Activated naive CD8-positive, alpha-beta T cell treated with anti-CD3 and anti-CD28 coated beads, Interleukin-2, amount 50 U/mL, for 24 hours (primary cell): ENCODE measurements around the gene BHLHE23.

Experiments used
- ATAC-seq: fragments of 150-1000 bp; cut with Tn5 transposase; one replicate; pipeline ENCODE4 v1.10.0; 2021
- DNase-seq: peaks from one replicate; pipeline ENCODE4 v3.0.0; 2021
- H3K27ac Mint-ChIP-seq: one replicate; pipeline ENCODE4 v1.8.0; 2021; ENCODE audit warnings: mild to moderate bottlenecking, mixed read lengths
- H3K27me3 Mint-ChIP-seq: one replicate; pipeline ENCODE4 v1.8.0; 2021; ENCODE audit warnings: mixed read lengths
- H3K36me3 Mint-ChIP-seq: one replicate; pipeline ENCODE4 v1.8.0; 2021; ENCODE audit warnings: low read depth, mixed read lengths
- H3K4me1 Mint-ChIP-seq: one replicate; pipeline ENCODE4 v1.8.0; 2021; ENCODE audit warnings: mixed read lengths
- H3K4me3 Mint-ChIP-seq: one replicate; pipeline ENCODE4 v1.8.0; 2021; ENCODE audit warnings: mild to moderate bottlenecking, moderate library complexity, mixed read lengths
- H3K9me3 Mint-ChIP-seq: one replicate; pipeline ENCODE4 v1.8.0; 2021; ENCODE audit warnings: mixed read lengths

Gene BHLHE23

DNA sequence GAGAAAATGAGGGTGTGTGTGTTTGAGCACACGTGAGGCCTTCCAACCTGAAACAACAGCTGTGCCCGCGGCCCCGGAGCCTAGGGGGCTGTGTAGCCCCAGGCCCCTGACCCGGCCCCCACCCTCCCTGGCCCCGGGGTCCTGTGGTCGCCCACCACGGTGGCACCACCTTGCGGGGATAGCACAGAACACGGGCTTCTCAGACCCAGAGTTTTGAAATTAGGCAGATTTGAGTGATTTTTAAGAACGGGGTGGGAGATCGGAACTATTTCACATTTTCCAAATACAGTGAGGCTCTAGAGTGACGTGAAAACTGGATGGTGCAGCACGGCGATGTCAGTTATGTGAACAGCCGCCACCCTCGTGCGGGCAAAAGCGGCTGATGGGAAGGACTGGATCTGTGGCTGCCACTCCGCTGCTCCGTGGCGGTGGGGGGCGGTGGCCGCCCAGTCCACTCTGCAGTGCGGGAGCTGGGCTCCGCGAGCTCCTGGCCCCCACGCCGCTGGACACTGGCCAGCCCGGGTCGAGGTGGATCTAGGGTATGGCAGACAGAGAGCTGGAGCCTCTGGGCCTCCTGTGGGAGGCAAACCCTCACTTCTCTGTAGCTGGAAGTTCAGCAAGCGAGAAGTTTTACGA, 17.3 kb upstream of the BHLHE23 start:
- Mint-ChIP-seq H3K27me3 (peaks cover 18% of the 10 kb centered on the region), H3K4me3 (no peak overlapping the region), H3K9me3 (no peaks in the 10 kb centered on the region), H3K27ac (no peak overlapping the region), H3K36me3 (no peaks in the 10 kb centered on the region), H3K4me1 (no peaks in the 10 kb centered on the region)
- DNase-seq (no peak), ATAC-seq (no peak)

DNA sequence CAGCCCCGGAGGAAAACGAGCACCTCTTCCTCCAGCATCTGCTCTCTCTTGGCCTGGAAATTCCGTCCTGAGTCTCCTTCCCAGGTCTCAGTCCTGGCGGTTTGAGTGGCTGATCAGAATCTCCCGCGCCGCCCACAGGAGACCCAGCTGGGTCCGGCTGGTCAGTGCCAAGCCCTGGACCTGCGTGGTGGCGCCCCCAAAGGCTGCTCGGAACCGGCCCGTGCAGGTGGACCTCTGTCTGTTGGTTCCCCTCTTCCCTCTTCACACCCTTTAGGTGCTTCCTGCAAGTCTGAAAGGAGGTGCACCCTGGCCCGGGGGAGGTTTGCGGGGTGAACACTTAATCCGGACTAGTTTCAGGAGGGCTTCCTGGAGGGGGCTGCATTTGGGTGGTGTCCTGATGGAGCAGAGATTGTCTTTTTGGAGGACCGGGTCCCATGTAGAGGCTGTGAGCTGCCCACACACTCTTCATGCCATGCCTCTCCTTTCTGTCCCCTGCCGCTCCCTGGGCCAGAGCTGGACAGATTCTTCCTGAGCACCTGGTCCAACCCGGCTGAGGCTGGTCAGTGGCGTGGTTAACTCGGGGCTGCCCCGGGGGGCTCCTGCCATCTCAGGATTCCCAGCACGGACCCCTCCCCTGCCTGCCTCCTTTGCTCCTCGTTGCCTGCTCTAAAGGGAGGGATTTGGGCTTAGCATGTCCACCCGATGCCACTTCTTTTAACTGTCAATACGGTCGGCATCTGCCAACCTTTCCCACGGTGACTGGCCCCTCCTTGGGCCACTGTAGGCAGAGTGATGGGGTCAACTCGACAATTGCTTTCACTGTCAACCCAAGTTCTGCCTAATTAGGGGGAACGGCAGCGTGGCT, 16.5 kb upstream of the BHLHE23 start:
- Mint-ChIP-seq H3K9me3 (no peaks in the 10 kb centered on the region), H3K4me1 (no peaks in the 10 kb centered on the region), H3K27me3 (peaks cover 21% of the 10 kb centered on the region), H3K4me3 (no peak overlapping the region), H3K27ac (no peak overlapping the region), H3K36me3 (no peaks in the 10 kb centered on the region)
- DNase-seq (no peak), ATAC-seq (no peak)

DNA sequence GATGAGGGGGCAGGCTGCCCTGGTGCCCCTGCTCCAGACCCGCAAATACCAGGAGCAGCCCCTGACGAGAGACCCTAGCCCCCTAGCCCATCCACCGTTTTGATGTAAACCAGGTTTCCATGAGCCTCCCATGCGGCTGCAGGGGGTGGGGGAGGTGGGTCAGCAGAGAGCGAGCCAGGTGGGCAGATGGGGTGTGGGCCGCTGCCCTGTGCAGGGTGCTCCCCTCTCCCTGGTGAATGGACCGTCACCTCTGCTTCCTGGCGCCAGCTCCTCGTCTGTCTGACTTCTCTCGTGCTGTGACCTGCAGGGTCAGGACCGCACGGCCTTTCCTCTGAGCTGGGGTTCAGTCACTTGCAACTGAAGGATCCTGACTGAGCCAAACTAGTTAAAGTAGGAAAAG, 15.7 kb upstream of the BHLHE23 start:
- Mint-ChIP-seq H3K4me3 (no peak overlapping the region), H3K4me1 (no peaks in the 10 kb centered on the region), H3K9me3 (no peaks in the 10 kb centered on the region), H3K27ac (no peak overlapping the region), H3K27me3 (peaks cover 19% of the 10 kb centered on the region), H3K36me3 (no peaks in the 10 kb centered on the region)
- no peak for DNase-seq
- no peak for ATAC-seq

DNA sequence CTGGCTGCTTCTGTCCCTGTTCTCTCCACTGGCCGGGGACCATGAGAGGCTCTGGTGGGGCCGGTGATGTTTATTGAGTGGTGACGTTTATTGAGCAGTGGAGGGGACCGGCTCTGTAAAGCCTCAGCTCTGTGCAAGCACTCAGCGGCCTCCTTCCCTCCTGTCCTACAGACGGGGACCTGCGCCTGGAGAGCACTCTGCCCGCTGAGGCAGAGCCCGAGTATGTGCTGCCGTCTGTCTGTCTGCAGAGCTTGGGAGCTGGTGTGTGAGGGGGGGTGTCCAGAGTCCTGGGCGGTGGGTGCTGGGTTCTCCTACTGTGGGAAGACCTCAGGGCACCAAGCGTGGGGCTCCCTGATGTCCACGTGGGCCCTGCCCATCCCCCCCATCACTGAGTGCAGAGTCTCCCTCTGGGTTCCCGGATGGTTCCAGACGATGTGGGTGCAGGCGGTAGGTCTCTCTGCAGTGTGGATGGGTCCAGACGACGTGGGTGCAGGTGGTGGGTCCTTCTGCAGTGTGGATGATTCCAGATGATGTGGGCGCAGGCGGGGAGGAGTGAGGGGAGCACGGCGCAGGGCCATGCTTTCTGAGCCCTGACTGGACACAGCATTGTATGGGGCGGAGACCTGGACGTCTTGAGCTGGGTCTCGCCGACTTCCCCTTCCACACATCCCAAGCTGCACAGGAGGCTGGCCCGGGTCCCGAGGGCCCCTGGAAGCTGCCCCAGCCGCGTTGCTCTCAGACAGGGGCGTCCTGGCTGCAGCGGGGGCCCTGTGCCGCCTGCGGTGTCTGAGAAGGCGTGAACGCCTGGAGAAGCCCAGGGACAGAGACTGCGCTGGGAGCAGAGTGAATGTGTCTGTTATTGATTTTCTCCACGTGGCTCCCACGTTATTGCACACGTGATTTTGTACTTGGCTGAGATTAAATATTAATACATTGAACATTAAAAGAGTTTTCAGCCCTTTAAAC, 14.9 kb upstream of the BHLHE23 start:
- no peaks in the 10 kb centered on the region for H3K36me3 Mint-ChIP-seq
- peaks cover 15% of the 10 kb centered on the region for H3K27me3 Mint-ChIP-seq
- no peak for DNase-seq
- H3K9me3 Mint-ChIP-seq = no peaks in the 10 kb centered on the region
- no peaks in the 10 kb centered on the region for H3K4me1 Mint-ChIP-seq
- ATAC-seq = no peak
- H3K4me3 Mint-ChIP-seq = no peak overlapping the region
- no peak overlapping the region for H3K27ac Mint-ChIP-seq

DNA sequence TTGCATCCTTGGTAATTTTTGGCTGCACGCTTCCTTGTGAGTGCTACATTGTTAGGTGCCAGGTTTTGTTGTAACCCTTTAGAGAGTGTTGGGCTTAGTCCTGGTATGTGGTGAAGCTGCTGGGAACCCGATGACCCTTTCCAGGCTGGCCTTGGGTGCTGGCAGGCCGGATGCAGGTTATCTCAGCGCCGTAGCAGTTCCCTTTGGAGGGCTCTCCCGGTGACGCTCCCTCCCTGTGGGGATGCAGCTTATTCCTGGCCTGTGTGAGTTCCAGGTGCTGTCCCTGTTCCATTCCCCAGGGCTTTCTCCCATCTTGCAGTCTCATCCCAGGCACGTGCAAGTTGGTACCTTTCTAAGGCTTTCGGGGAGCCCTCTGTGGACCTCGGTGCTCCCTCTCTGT, 13.9 kb upstream of the BHLHE23 start:
- DNase-seq (no peak), ATAC-seq (no peak)
- no peaks in the 10 kb centered on the region for H3K4me1 Mint-ChIP-seq
- H3K4me3 Mint-ChIP-seq = no peak overlapping the region
- H3K36me3 Mint-ChIP-seq = no peaks in the 10 kb centered on the region
- H3K27me3 Mint-ChIP-seq = peaks cover 16% of the 10 kb centered on the region
- H3K27ac Mint-ChIP-seq = no peak overlapping the region
- H3K9me3 Mint-ChIP-seq = no peaks in the 10 kb centered on the region

DNA sequence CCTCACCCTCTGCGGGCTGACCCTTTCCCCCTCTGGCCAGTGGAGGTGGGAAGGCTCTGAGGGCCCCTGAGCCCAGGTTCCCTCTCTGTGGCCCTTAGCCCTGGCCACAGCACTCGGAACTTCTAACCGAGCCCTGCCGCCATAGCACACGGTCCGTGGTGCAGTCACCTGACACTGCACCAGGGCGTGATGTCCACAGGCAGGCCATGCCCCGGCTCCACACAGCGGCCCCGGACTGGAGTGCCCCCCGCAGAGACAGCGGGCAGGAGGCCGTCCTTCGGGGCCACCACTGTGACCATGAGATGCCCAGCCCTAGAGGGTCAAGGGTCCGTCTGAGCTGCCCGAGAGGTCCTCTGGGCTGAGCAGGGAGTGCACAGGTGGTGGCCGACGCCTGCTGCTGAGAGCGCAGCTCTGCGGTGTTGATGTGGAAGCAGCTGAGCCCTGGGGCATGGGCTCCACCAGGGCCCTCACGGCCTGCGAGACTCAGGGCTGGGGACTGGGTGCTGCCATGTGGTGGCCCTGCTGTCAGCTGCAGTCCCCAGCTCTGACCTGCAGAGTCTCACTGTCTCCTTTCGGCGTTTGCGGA, 11.2 kb upstream of the BHLHE23 start:
- Mint-ChIP-seq H3K4me1 (no peaks in the 10 kb centered on the region), H3K9me3 (peaks cover 13% of the 10 kb centered on the region), H3K4me3 (no peak overlapping the region), H3K27ac (no peak overlapping the region), H3K36me3 (peaks cover 7% of the 10 kb centered on the region), H3K27me3 (peaks cover 33% of the 10 kb centered on the region)
- DNase-seq = no peak
- ATAC-seq = no peak

DNA sequence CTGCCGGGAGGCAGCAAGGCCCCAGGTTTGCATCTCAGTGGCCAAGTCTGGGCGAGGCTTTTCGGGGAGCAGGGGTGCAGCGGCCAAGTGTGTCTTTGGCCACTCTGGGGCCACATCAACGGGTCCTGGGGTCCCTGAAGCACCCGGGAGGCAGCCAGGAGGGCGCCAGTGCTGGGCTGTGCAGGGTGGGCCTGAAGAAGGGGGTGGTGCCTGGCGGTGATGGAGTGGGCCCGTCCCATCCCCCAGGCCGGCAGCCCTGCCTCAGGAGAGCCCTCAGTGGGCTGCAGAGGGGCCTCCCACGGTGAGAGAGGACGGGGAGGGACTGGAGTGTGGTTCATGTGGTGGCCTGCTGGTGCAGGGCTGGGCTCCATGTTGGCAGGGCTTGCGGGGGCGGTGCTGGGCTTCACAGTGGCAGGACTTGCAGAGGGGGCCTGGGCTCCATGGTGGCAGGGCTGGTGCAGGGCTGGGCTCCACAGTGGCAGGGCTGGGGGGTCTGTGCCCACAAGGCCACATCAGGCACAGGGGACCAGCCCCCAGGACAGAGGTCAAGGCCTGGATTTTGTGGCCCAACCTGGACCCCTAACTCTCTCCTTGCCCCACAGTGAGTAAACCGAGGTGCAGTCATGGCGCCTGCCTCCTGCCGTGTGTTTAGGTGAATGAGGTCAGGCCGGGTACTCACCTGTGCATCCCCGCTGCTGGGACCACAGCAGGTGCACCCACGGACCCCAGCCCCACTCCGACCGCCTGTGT, 10.5 kb upstream of the BHLHE23 start:
- peaks cover 33% of the 10 kb centered on the region for H3K27me3 Mint-ChIP-seq
- no peak overlapping the region for H3K4me3 Mint-ChIP-seq
- peaks cover 8% of the 10 kb centered on the region for H3K36me3 Mint-ChIP-seq
- no peaks in the 10 kb centered on the region for H3K4me1 Mint-ChIP-seq
- no peak for DNase-seq
- H3K9me3 Mint-ChIP-seq = peaks cover 14% of the 10 kb centered on the region
- no peak overlapping the region for H3K27ac Mint-ChIP-seq
- no peak for ATAC-seq

DNA sequence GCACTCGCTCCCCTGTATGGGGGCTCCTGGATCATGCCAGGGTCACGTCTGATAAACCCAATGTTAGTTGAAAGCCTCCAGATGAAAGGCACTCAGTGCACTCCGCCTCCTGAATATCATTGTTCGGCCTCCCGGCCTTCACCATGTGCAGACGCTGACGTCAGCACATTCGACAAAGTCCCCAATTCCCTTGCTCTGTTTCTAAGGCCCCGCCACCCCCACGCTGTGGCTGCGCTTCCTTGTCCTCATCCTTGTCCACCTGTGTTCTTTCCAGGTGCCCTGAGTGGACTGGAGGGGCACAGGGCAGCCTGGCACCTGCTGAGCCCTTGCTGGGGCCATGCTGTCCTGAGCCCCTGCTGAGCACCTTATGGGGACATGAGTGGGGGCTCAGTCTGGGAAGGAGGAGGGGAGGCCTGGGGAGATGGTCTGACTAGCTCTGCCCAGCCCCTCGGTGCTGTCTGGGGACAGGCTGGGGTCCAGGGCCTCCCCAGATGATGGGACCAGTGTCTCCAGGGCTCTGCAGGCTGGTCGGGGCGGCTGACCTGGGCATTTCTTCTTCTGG, 9.8 kb upstream of the BHLHE23 start:
- ATAC-seq = no peak
- Mint-ChIP-seq H3K36me3 (peaks cover 8% of the 10 kb centered on the region), H3K27ac (no peak overlapping the region), H3K4me3 (no peak overlapping the region), H3K9me3 (peaks cover 14% of the 10 kb centered on the region), H3K4me1 (no peaks in the 10 kb centered on the region), H3K27me3 (peaks cover 33% of the 10 kb centered on the region)
- DNase-seq = no peak

DNA sequence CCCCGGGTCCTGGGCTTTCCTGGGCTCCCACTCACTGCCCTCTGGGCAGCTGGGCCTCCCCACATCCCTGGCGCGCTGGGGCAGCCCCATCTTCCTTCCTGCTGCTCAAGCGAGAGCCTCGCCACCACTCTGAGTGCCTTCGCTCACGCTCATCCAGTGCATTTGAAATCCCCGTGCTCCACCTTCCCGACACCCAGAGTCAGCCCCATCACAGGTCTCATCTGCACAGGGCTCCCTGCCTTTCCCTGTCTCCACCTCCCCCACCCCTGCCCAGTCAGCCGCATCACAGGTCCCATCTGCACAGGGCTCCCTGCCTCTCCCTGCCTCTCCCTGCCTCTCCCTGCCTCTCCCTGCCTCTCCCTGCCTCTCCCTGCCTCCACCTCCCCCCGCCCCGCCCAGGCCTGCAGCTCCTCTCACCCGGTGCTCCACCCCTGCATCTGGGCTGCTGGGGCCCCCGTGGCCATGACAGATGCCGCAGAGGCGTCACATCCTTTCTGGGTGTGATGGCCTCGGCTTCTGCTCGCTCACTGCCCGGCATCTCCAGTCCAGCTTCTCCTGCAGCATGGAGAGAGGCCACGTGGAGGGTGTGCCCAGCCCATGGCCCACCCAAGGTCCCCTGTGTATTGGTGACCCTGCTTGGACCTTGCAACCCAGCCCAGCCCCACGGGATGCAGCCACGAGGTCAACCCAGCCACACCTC, 9.0 kb upstream of the BHLHE23 start:
- Mint-ChIP-seq H3K36me3 (peaks cover 8% of the 10 kb centered on the region), H3K9me3 (peaks cover 14% of the 10 kb centered on the region), H3K27ac (no peak overlapping the region), H3K4me3 (no peak overlapping the region), H3K4me1 (peaks cover 2% of the 10 kb centered on the region), H3K27me3 (peaks cover 36% of the 10 kb centered on the region)
- no peak for DNase-seq
- no peak for ATAC-seq

DNA sequence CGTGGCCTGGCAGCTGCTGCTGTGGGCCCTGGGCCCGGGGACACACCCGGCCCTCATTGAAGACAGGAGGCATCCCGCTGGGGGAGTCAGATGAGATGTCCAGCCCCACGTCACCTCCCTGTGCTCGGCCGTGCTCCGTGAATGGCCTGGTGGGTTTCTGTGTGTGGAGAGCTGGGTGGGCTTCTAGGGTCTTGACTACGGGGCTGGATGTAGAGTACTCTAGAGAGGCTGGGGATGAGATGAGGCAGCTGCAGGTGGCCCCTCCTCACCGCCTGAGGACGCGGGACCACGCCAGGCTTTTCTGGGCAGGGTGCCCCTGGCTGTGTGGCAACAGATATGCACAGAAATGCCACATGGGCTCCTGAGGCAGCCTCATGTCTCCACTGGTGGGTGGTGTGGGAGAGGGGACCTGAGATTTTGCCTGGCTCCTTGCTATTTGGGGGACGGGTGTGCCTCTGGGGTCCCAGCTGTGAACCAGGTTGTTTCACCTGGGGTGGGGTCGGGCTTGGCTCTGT, 8.4 kb upstream of the BHLHE23 start:
- ATAC-seq (no peak), DNase-seq (no peak)
- Mint-ChIP-seq H3K9me3 (peaks cover 14% of the 10 kb centered on the region), H3K27ac (no peak overlapping the region), H3K4me3 (no peak overlapping the region), H3K4me1 (peaks cover 5% of the 10 kb centered on the region), H3K27me3 (peaks cover 37% of the 10 kb centered on the region), H3K36me3 (peaks cover 8% of the 10 kb centered on the region)

DNA sequence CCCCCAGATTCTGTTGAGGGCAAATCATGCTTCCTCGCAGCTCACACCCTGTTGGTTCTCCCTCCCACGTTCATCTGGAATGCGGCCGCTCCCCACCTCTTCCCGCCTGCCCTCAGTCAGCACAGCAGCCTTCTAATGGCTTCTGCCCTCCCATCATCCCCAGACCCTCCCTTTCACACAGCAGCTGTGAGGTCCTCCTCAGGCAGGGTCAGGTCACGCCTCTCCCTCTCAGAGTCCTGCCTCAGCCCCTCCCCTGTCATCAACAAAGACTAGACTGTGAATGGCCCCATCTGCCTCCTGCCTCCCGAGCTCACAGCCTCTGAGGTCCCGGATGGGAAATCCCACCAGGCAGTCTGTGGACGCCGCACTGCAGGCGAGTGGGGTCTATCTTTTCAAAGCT, 7.9 kb upstream of the BHLHE23 start:
- Mint-ChIP-seq H3K9me3 (peaks cover 14% of the 10 kb centered on the region), H3K36me3 (peaks cover 8% of the 10 kb centered on the region), H3K27me3 (peaks cover 38% of the 10 kb centered on the region), H3K27ac (no peak overlapping the region), H3K4me3 (no peak overlapping the region), H3K4me1 (peaks cover 10% of the 10 kb centered on the region)
- no peak for ATAC-seq
- DNase-seq = no peak

DNA sequence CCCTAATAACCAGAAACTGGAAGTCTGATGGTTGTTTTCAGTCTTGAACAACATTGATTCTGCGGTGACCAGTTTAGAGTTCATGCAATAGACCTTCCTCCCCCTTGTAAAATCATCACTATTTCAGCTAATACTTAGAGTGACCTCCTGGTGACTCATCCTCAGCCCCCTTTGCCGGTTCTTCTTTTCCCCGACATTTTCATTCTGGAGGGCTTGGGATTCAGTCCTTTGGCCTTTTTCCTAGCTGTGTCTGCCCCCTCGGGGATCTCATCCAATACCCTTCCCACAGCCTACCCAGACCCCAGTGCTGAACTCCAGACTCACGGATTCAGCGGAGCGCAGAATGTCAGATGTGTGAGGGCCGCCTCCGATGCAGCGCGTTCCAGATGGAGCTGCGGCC, 7.5 kb upstream of the BHLHE23 start:
- H3K27ac Mint-ChIP-seq = no peak overlapping the region
- H3K27me3 Mint-ChIP-seq = peaks cover 34% of the 10 kb centered on the region
- no peak for ATAC-seq
- H3K4me1 Mint-ChIP-seq = peaks cover 11% of the 10 kb centered on the region
- no peak overlapping the region for H3K4me3 Mint-ChIP-seq
- no peak for DNase-seq
- peaks cover 14% of the 10 kb centered on the region for H3K9me3 Mint-ChIP-seq
- H3K36me3 Mint-ChIP-seq = peaks cover 8% of the 10 kb centered on the region

DNA sequence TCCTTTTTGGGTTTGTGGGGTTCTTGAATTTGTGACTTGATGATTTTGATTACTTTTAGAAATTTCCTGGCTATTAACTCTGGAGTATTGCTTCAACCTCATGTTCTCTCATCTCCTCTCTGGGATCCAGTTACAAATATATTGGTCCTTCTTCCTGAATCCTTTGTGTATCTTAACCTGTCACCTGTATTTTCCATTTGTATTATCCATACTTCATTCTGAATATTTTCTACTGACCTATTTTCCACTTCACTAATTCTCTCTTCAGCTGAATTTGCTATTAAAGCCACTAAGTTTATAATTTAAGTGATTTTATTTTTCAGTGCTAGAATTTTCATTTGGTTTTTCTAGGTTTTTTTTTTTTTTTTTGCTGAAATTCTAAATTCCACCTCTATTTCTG, 6.4 kb upstream of the BHLHE23 start:
- no peak for ATAC-seq
- Mint-ChIP-seq H3K4me1 (peaks cover 21% of the 10 kb centered on the region), H3K27ac (no peak overlapping the region), H3K9me3 (peaks cover 14% of the 10 kb centered on the region), H3K4me3 (no peak overlapping the region), H3K27me3 (peaks cover 39% of the 10 kb centered on the region), H3K36me3 (peaks cover 8% of the 10 kb centered on the region)
- DNase-seq = no peak
